ENCODE data around the gene SNX11. TPM values are rescaled to one million over a fixed set of nuclear protein-coding genes. Genes with fewer than 3 reads are reported as not detected.

SNX11 gene
- total RNA-seq, 4 donors from 2014 or later = 9.5 to 19.8 (median 15.0) TPM

DNA sequence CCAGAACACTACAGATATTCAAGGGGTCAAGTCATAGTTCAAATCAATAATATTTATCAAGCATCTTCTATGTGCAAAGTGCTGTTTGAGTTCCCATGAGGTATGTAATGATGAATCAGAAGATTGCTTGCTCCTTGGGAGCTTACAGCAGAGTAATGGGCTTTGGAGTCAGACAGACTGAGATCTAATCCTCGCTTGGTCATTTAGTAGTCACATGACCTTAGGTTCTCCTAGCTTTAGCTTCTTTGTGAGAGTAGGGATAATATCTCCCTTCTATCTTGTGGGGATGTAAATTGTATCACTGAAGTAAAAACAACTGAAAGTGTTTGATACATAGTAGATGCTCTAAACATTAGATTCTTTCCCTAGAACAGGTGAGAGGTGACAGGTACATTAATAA is 30.1 kb downstream of the SNX11 start:
- Histone ChIP-seq H3K9me3 (no peaks in the 10 kb centered on the region), H3K36me3 (no peaks in the 10 kb centered on the region), H3K27me3 (no peaks in the 10 kb centered on the region), H3K27ac (no peak overlapping the region), H3K4me3 (no peak overlapping the region), H3K4me1 (no peaks in the 10 kb centered on the region)
- TF ChIP-seq CTCF (IDR thresholded peaks at IDR 0.05) (no peak), POLR2A (IDR thresholded peaks at IDR 0.05) (no peak)
- no peak for DNase-seq

- TF ChIP-seq POLR2A (IDR thresholded peaks at IDR 0.05) (no peak), CTCF (IDR thresholded peaks at IDR 0.05) (no peak)
- no peak overlapping the region for H3K4me3 ChIP-seq
- no peaks in the 10 kb centered on the region for H3K27me3 ChIP-seq
- no peaks in the 10 kb centered on the region for H3K9me3 ChIP-seq
- peak in 1 of 3 donors; percentile 17 for DNase-seq
- no peaks in the 10 kb centered on the region for H3K4me1 ChIP-seq
- H3K36me3 ChIP-seq = no peaks in the 10 kb centered on the region
- no peak overlapping the region for H3K27ac ChIP-seq
These were observed 32.4 kb downstream of the SNX11 start for GRCh38 chr17:48139944-48140343.

GRCh38 chr17:48143629-48144028 is 36.1 kb downstream of the SNX11 start:
- TF ChIP-seq POLR2A (IDR thresholded peaks at IDR 0.05) (no peak), CTCF (IDR thresholded peaks at IDR 0.05) (no peak)
- Histone ChIP-seq H3K4me3 (no peak overlapping the region), H3K36me3 (no peaks in the 10 kb centered on the region), H3K27ac (no peak overlapping the region), H3K4me1 (no peaks in the 10 kb centered on the region), H3K9me3 (no peaks in the 10 kb centered on the region), H3K27me3 (no peaks in the 10 kb centered on the region)
- DNase-seq = no peak

GRCh38 chr17:48144231-48144630 is 36.7 kb downstream of the SNX11 start:
- TF ChIP-seq POLR2A (IDR thresholded peaks at IDR 0.05) (no peak), CTCF (IDR thresholded peaks at IDR 0.05) (no peak)
- H3K4me1 ChIP-seq = no peaks in the 10 kb centered on the region
- no peaks in the 10 kb centered on the region for H3K27me3 ChIP-seq
- no peaks in the 10 kb centered on the region for H3K36me3 ChIP-seq
- H3K27ac ChIP-seq = no peak overlapping the region
- no peak for DNase-seq
- H3K4me3 ChIP-seq = no peak overlapping the region
- no peaks in the 10 kb centered on the region for H3K9me3 ChIP-seq

- Histone ChIP-seq H3K27ac (no peak overlapping the region), H3K27me3 (no peaks in the 10 kb centered on the region), H3K36me3 (no peaks in the 10 kb centered on the region), H3K4me3 (no peak overlapping the region), H3K4me1 (no peaks in the 10 kb centered on the region), H3K9me3 (no peaks in the 10 kb centered on the region)
- DNase-seq = no peak
- no peak for TF ChIP-seq POLR2A (IDR thresholded peaks at IDR 0.05)
- TF ChIP-seq CTCF (IDR thresholded peaks at IDR 0.05) = no peak
These were observed 37.6 kb downstream of the SNX11 start for GRCh38 chr17:48144976-48145798.
